ENCODE measurements around the gene OR51A2. TPM values are rescaled to one million over a fixed set of nuclear protein-coding genes. Genes with fewer than 3 reads are reported as not detected.

OR51A2 gene
- total and polyA plus RNA-seq, 2 of the 8 experiments (the other 6 are each of a cell fraction or from before 2014, with no cell fraction given) = not detected

DNA sequence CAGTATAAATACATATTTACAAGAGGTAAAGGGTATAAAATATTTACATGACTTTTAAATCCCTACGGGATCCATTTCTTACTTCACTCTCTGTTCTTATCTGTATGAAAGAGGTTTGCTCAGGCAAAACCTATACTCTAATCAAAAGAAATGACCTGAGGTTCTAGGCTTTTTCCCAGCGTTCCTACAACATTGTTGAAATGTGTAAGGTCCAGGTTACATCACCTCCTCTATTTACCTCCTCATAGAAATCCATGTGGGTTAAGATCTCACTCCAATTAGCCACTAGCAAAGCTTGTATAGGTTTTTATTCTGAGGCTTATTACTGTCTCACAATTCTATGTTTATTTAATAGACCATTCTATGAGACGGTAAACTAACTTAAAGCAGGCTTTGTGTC lies 27.2 kb upstream of the OR51A2 start (continued):
- TF ChIP-seq TAF1 (IDR thresholded peaks at IDR 0.05; ENCODE audit: low read depth, low read length) (no peak), HDAC6 (IDR thresholded peaks at IDR 0.05; ENCODE audit: low read depth, low read length) (no peak), SUZ12 (IDR thresholded peaks at IDR 0.05; ENCODE audit: low read length) (no peak), POU5F1 (IDR thresholded peaks at IDR 0.05; ENCODE audit: low read depth, low read length) (no peak), GABPA (IDR thresholded peaks at IDR 0.05; ENCODE audit: borderline replicate concordance, insufficient read depth, low read length) (no peak)
